NCI-H446 (cell line): Measurements from ENCODE around the gene NT5DC1.

Experiments
- DNase-seq, 2 experiments: peaks; one replicate each; lab custom pipeline; 2025; lab: John Stamatoyannopoulos, UW

Gene NT5DC1

GRCh38 chr6:116100419-116101301 lies at the start of gene NT5DC1:
Gene NT5DC1 (plus strand): TSS chr6:116100853. CDS start chr6:116100931, 78 bp downstream.
- DNase-seq: peak; percentile 15 to 77

GRCh38 chr6:116051244-116051643 lies 49.4 kb upstream of the NT5DC1 start:
- DNase-seq: no peak

- no peak for DNase-seq
Measured at GRCh38 chr6:116055513-116055912, 45.1 kb upstream of the NT5DC1 start.

- DNase-seq: no peak
Measured at GRCh38 chr6:116057766-116058165, 42.9 kb upstream of the NT5DC1 start.

GRCh38 chr6:116059713-116060571 lies 40.7 kb upstream of the NT5DC1 start:
- no peak for DNase-seq

GRCh38 chr6:116060572-116061283 lies 39.9 kb upstream of the NT5DC1 start, which contains the start of gene FRK:
Gene FRK (minus strand): TSS chr6:116060891. CDS start chr6:116060311, 580 bp downstream.
- DNase-seq: no peak

GRCh38 chr6:116062496-116062895 lies 38.2 kb upstream of the NT5DC1 start:
- DNase-seq: no peak

GRCh38 chr6:116064666-116065065 lies 36.0 kb upstream of the NT5DC1 start:
- DNase-seq: no peak

GRCh38 chr6:116066789-116067188 lies 33.9 kb upstream of the NT5DC1 start:
- no peak for DNase-seq

GRCh38 chr6:116070101-116070500 lies 30.6 kb upstream of the NT5DC1 start:
- DNase-seq: no peak

- DNase-seq: no peak
Measured at GRCh38 chr6:116070616-116071389, 29.9 kb upstream of the NT5DC1 start.

- DNase-seq: no peak
Measured at GRCh38 chr6:116072368-116072767, 28.3 kb upstream of the NT5DC1 start.

GRCh38 chr6:116073765-116074440 lies 26.8 kb upstream of the NT5DC1 start:
- DNase-seq: no peak

GRCh38 chr6:116074732-116075390 lies 25.8 kb upstream of the NT5DC1 start:
- no peak for DNase-seq

GRCh38 chr6:116078522-116078921 lies 22.1 kb upstream of the NT5DC1 start:
- DNase-seq: no peak

GRCh38 chr6:116078945-116079344 lies 21.7 kb upstream of the NT5DC1 start:
- no peak for DNase-seq

GRCh38 chr6:116083052-116083451 lies 17.6 kb upstream of the NT5DC1 start:
- no peak for DNase-seq

- DNase-seq: no peak
Measured at GRCh38 chr6:116084284-116084683, 16.4 kb upstream of the NT5DC1 start.

GRCh38 chr6:116087437-116088027 lies 13.1 kb upstream of the NT5DC1 start:
- no peak for DNase-seq

- DNase-seq: no peak
Measured at GRCh38 chr6:116088946-116089345, 11.7 kb upstream of the NT5DC1 start.
